ENCODE results near the gene NXPH1. TPM values are rescaled to one million over a fixed set of nuclear protein-coding genes. Genes with fewer than 3 reads are reported as not detected.

Gene NXPH1
- polyA plus RNA-seq, 1 donor from 2014 or later, result 15.9 TPM

GRCh38 chr7:8629504-8629903 lies 196.1 kb downstream of the NXPH1 start:
- Histone ChIP-seq H3K27ac (ENCODE audit: low read length) (no peak overlapping the region), H3F3A (ENCODE audit: insufficient read depth, low read length, poor library complexity, severe bottlenecking) (no peaks in the 10 kb centered on the region), H3K27me3 (ENCODE audit: insufficient read depth, low read depth, low read length) (no peaks in the 10 kb centered on the region), H3K9ac (ENCODE audit: low read length) (no peak overlapping the region), H2AFZ (ENCODE audit: low read depth, low read length) (no peak overlapping the region), H3K9me3 (ENCODE audit: low read length) (no peaks in the 10 kb centered on the region), H3K36me3 (ENCODE audit: insufficient read depth, low read length) (no peaks in the 10 kb centered on the region), H3K4me3 (ENCODE audit: low read length) (no peak overlapping the region), H3K9me2 (ENCODE audit: insufficient read depth, low read length) (no peaks in the 10 kb centered on the region), H4K20me1 (ENCODE audit: insufficient read depth) (no peaks in the 10 kb centered on the region), H3K4me2 (ENCODE audit: low read length) (no peak overlapping the region), H3K79me2 (replicated peaks; ENCODE audit: insufficient read depth, low read length) (no peaks in the 10 kb centered on the region)
- TF ChIP-seq POLR2AphosphoS5 (IDR thresholded peaks at IDR 0.05), result no peak
- no peak for TF ChIP-seq CTCF (IDR thresholded peaks at IDR 0.05; ENCODE audit: poor library complexity, severe bottlenecking)
- TF ChIP-seq TAF1 (IDR thresholded peaks at IDR 0.05; ENCODE audit: low read depth), result no peak
- no peak for TF ChIP-seq MXI1 (conservative IDR thresholded peaks at IDR 0.05; ENCODE audit: poor library complexity, severe bottlenecking)
- no peak for TF ChIP-seq REST (IDR thresholded peaks at IDR 0.05; ENCODE audit: borderline replicate concordance)
- TF ChIP-seq RAD21 (conservative IDR thresholded peaks at IDR 0.05), result no peak
- TF ChIP-seq SMC3 (conservative IDR thresholded peaks at IDR 0.05; ENCODE audit: poor library complexity), result no peak
- TF ChIP-seq EP300 (conservative IDR thresholded peaks at IDR 0.05; ENCODE audit: poor library complexity, severe bottlenecking), result no peak
- TF ChIP-seq EZH2 (IDR thresholded peaks at IDR 0.05; ENCODE audit: borderline replicate concordance, insufficient read depth, low read length, poor library complexity, severe bottlenecking), result no peak

- H3K27me3 ChIP-seq (ENCODE audit: insufficient read depth, low read depth, low read length), result no peaks in the 10 kb centered on the region
- TF ChIP-seq SMC3 (conservative IDR thresholded peaks at IDR 0.05; ENCODE audit: poor library complexity) (no peak), TAF1 (IDR thresholded peaks at IDR 0.05; ENCODE audit: low read depth) (no peak), EZH2 (IDR thresholded peaks at IDR 0.05; ENCODE audit: borderline replicate concordance, insufficient read depth, low read length, poor library complexity, severe bottlenecking) (no peak), EP300 (conservative IDR thresholded peaks at IDR 0.05; ENCODE audit: poor library complexity, severe bottlenecking) (no peak), CTCF (IDR thresholded peaks at IDR 0.05; ENCODE audit: poor library complexity, severe bottlenecking) (no peak), POLR2AphosphoS5 (IDR thresholded peaks at IDR 0.05) (no peak), REST (IDR thresholded peaks at IDR 0.05; ENCODE audit: borderline replicate concordance) (no peak), MXI1 (conservative IDR thresholded peaks at IDR 0.05; ENCODE audit: poor library complexity, severe bottlenecking) (no peak), RAD21 (conservative IDR thresholded peaks at IDR 0.05) (no peak)
- no peaks in the 10 kb centered on the region for H3K79me2 ChIP-seq (replicated peaks; ENCODE audit: insufficient read depth, low read length)
- H3K27ac ChIP-seq (ENCODE audit: low read length), result no peak overlapping the region
- H3F3A ChIP-seq (ENCODE audit: insufficient read depth, low read length, poor library complexity, severe bottlenecking), result no peaks in the 10 kb centered on the region
- no peak overlapping the region for H3K4me3 ChIP-seq (ENCODE audit: low read length)
- no peak overlapping the region for H3K9ac ChIP-seq (ENCODE audit: low read length)
- H3K4me2 ChIP-seq (ENCODE audit: low read length), result no peak overlapping the region
- no peaks in the 10 kb centered on the region for H3K9me2 ChIP-seq (ENCODE audit: insufficient read depth, low read length)
- no peaks in the 10 kb centered on the region for H4K20me1 ChIP-seq (ENCODE audit: insufficient read depth)
- H3K36me3 ChIP-seq (ENCODE audit: insufficient read depth, low read length), result no peaks in the 10 kb centered on the region
- no peaks in the 10 kb centered on the region for H3K9me3 ChIP-seq (ENCODE audit: low read length)
- no peak overlapping the region for H2AFZ ChIP-seq (ENCODE audit: low read depth, low read length)
Observed at GRCh38 chr7:8637322-8637721, 203.9 kb downstream of the NXPH1 start.

Data from neural cell (in vitro differentiated cells).